WTC11 (cell line): Measurements from ENCODE around the gene VGLL3. TPM values are rescaled to one million over a fixed set of nuclear protein-coding genes. Genes with fewer than 3 reads are reported as not detected.

ENCODE experiments used
- ATAC-seq: fragments of 200-7000 bp; cut with Tn5 transposase; 2 replicates; pipeline ENCODE4 v1.10.0; 2021; ENCODE audit warnings: mild to moderate bottlenecking, moderate library complexity
- CTCF ChIA-PET: fragments of 300-600 bp; sonication (Branson Sonifier 250); formaldehyde crosslinking; loops from one replicate; lab custom pipeline; 2021; ENCODE audit warnings: antibody characterized with exemption; lab: Charles Lee
- POLR2A ChIA-PET: fragments of 350-600 bp; sonication (Branson Sonifier 250); formaldehyde crosslinking; loops from one replicate; lab custom pipeline; 2021; ENCODE audit warnings: antibody characterized with exemption; lab: Charles Lee
- DNase-seq: peaks from one replicate; pipeline ENCODE4 v3.0.0; 2021; ENCODE audit warnings: low spot score
- H3K27ac Mint-ChIP-seq: 2 replicates; pipeline ENCODE4 v1.8.0; 2021; ENCODE audit warnings: mixed read lengths
- H3K27me3 Mint-ChIP-seq: 2 replicates; pipeline ENCODE4 v1.8.0; 2021; ENCODE audit warnings: low read depth, mild to moderate bottlenecking, moderate library complexity, mixed read lengths
- H3K36me3 Mint-ChIP-seq: 2 replicates; pipeline ENCODE4 v1.8.0; 2021; ENCODE audit warnings: mixed read lengths
- H3K4me1 Mint-ChIP-seq: 2 replicates; pipeline ENCODE4 v1.8.0; 2022; ENCODE audit warnings: mixed read lengths
- H3K4me3 Mint-ChIP-seq: 2 replicates; pipeline ENCODE4 v1.8.0; 2021; ENCODE audit warnings: mild to moderate bottlenecking, moderate library complexity, mixed read lengths
- H3K9me3 Mint-ChIP-seq: 2 replicates; pipeline ENCODE4 v1.8.0; 2021; ENCODE audit warnings: mixed read lengths
- GRHL2 ChIP-seq: fragments of 250-450 bp; sonication (Bioruptor Pico); IDR thresholded peaks from 2 replicates; pipeline ENCODE4 v1.8.0; 2022; ENCODE audit warnings: mild to moderate bottlenecking, moderate library complexity; ENCODE audit not compliant: insufficient replicate concordance, severe bottlenecking
- GTF2I ChIP-seq: fragments of 250-450 bp; sonication (Bioruptor Pico); conservative IDR thresholded peaks from 2 replicates; pipeline ENCODE4 v1.4.0; 2021; ENCODE audit warnings: mild to moderate bottlenecking
- IRF2 ChIP-seq: sonication (generic); formaldehyde crosslinking; IDR thresholded peaks from 2 replicates; pipeline ENCODE4 v1.8.0; 2022; ENCODE audit warnings: low read depth, missing genetic modification reagents, borderline replicate concordance
- MAX ChIP-seq: sonication (generic); formaldehyde crosslinking; IDR thresholded peaks from 2 replicates; pipeline ENCODE4 v1.8.0; 2022; ENCODE audit warnings: mild to moderate bottlenecking, missing genetic modification reagents
- NFE2L1 ChIP-seq: sonication (generic); formaldehyde crosslinking; IDR thresholded peaks from 2 replicates; pipeline ENCODE4 v1.8.1; 2023; ENCODE audit warnings: missing genetic modification reagents
- NR2C2 ChIP-seq: sonication (generic); formaldehyde crosslinking; IDR thresholded peaks from 2 replicates; pipeline ENCODE4 v1.8.0; 2022; ENCODE audit warnings: mild to moderate bottlenecking, missing genetic modification reagents
- NR3C1 ChIP-seq: sonication (generic); formaldehyde crosslinking; conservative IDR thresholded peaks from 2 replicates; pipeline ENCODE4 v1.8.1; 2023; ENCODE audit warnings: low read depth, mild to moderate bottlenecking, missing genetic modification reagents
- PREB ChIP-seq: sonication (generic); formaldehyde crosslinking; IDR thresholded peaks from 2 replicates; pipeline ENCODE4 v1.8.1; 2022; ENCODE audit warnings: mild to moderate bottlenecking, missing genetic modification reagents, moderate library complexity, borderline replicate concordance
- PRRX2 ChIP-seq: fragments of 250-450 bp; sonication (Bioruptor Pico); IDR thresholded peaks from 2 replicates; pipeline ENCODE4 v1.8.0; 2021; ENCODE audit warnings: mild to moderate bottlenecking
- ZNF317 ChIP-seq: sonication (generic); formaldehyde crosslinking; IDR thresholded peaks from 2 replicates; pipeline ENCODE4 v1.8.1; 2023; ENCODE audit warnings: low read depth, mild to moderate bottlenecking, moderate library complexity, missing genetic modification reagents, borderline replicate concordance
- ZNF671 ChIP-seq: fragments of 250-450 bp; sonication (Bioruptor Pico); IDR thresholded peaks from 2 replicates; pipeline ENCODE4 v1.8.0; 2021; ENCODE audit warnings: mild to moderate bottlenecking
- total RNA-seq: library from RNA; stranded (reverse); gene quantifications from 3 replicates; pipeline ENCODE4 v1.2.3, GENCODE V29; 2021
- TF ChIP-seq, protein P1 (sequence below): sonication (generic); formaldehyde crosslinking; IDR thresholded peaks from 2 replicates; pipeline ENCODE4 v1.8.0; 2023; ENCODE audit warnings: mild to moderate bottlenecking, missing genetic modification reagents
- TF ChIP-seq, protein P2 (sequence below): sonication (generic); formaldehyde crosslinking; IDR thresholded peaks from 2 replicates; pipeline ENCODE4 v1.8.0; 2022; ENCODE audit warnings: missing genetic modification reagents
- TF ChIP-seq, protein P3 (sequence below): sonication (generic); formaldehyde crosslinking; IDR thresholded peaks from 2 replicates; pipeline ENCODE4 v1.8.1; 2023; ENCODE audit warnings: mild to moderate bottlenecking, moderate library complexity, missing genetic modification reagents
- TF ChIP-seq, protein P4 (sequence below): fragments of 200-600 bp; IDR thresholded peaks from 2 replicates; pipeline ENCODE4 v1.8.0; 2022; ENCODE audit warnings: antibody characterized with exemption
- TF ChIP-seq, protein P5 (sequence below): sonication (generic); formaldehyde crosslinking; IDR thresholded peaks from 2 replicates; pipeline ENCODE4 v1.8.1; 2023; ENCODE audit warnings: mild to moderate bottlenecking, missing genetic modification reagents, borderline replicate concordance
- TF ChIP-seq, protein P6 (sequence below): sonication (generic); formaldehyde crosslinking; IDR thresholded peaks from 2 replicates; pipeline ENCODE4 v1.8.1; 2023; ENCODE audit warnings: mild to moderate bottlenecking, missing genetic modification reagents

VGLL3 gene
- total RNA-seq, 1 experiment from 2014 or later = 10.4 TPM

- no peaks in the 10 kb centered on the region for H3K9me3 Mint-ChIP-seq
- H3K4me3 Mint-ChIP-seq = no peak overlapping the region
- POLR2A ChIA-PET = no interaction called here
- peaks cover 20% of the 10 kb centered on the region for H3K27me3 Mint-ChIP-seq
- CTCF ChIA-PET = no interaction called here
- H3K4me1 Mint-ChIP-seq = peaks cover 12% of the 10 kb centered on the region
- no peak for DNase-seq
- H3K36me3 Mint-ChIP-seq = no peaks in the 10 kb centered on the region
- no peak overlapping the region for H3K27ac Mint-ChIP-seq
- ATAC-seq = no peak
- TF ChIP-seq NR3C1 = no peak
- TF ChIP-seq, protein P1, sequence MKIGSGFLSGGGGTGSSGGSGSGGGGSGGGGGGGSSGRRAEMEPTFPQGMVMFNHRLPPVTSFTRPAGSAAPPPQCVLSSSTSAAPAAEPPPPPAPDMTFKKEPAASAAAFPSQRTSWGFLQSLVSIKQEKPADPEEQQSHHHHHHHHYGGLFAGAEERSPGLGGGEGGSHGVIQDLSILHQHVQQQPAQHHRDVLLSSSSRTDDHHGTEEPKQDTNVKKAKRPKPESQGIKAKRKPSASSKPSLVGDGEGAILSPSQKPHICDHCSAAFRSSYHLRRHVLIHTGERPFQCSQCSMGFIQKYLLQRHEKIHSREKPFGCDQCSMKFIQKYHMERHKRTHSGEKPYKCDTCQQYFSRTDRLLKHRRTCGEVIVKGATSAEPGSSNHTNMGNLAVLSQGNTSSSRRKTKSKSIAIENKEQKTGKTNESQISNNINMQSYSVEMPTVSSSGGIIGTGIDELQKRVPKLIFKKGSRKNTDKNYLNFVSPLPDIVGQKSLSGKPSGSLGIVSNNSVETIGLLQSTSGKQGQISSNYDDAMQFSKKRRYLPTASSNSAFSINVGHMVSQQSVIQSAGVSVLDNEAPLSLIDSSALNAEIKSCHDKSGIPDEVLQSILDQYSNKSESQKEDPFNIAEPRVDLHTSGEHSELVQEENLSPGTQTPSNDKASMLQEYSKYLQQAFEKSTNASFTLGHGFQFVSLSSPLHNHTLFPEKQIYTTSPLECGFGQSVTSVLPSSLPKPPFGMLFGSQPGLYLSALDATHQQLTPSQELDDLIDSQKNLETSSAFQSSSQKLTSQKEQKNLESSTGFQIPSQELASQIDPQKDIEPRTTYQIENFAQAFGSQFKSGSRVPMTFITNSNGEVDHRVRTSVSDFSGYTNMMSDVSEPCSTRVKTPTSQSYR (CRISPR knock-in tag) = no peak
- no peak for TF ChIP-seq ZNF671 (CRISPR knock-in tag)
- TF ChIP-seq, protein P2, sequence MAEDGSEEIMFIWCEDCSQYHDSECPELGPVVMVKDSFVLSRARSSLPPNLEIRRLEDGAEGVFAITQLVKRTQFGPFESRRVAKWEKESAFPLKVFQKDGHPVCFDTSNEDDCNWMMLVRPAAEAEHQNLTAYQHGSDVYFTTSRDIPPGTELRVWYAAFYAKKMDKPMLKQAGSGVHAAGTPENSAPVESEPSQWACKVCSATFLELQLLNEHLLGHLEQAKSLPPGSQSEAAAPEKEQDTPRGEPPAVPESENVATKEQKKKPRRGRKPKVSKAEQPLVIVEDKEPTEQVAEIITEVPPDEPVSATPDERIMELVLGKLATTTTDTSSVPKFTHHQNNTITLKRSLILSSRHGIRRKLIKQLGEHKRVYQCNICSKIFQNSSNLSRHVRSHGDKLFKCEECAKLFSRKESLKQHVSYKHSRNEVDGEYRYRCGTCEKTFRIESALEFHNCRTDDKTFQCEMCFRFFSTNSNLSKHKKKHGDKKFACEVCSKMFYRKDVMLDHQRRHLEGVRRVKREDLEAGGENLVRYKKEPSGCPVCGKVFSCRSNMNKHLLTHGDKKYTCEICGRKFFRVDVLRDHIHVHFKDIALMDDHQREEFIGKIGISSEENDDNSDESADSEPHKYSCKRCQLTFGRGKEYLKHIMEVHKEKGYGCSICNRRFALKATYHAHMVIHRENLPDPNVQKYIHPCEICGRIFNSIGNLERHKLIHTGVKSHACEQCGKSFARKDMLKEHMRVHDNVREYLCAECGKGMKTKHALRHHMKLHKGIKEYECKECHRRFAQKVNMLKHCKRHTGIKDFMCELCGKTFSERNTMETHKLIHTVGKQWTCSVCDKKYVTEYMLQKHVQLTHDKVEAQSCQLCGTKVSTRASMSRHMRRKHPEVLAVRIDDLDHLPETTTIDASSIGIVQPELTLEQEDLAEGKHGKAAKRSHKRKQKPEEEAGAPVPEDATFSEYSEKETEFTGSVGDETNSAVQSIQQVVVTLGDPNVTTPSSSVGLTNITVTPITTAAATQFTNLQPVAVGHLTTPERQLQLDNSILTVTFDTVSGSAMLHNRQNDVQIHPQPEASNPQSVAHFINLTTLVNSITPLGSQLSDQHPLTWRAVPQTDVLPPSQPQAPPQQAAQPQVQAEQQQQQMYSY = no peak
- TF ChIP-seq GTF2I (CRISPR knock-in tag) = no peak
- TF ChIP-seq, protein P3, sequence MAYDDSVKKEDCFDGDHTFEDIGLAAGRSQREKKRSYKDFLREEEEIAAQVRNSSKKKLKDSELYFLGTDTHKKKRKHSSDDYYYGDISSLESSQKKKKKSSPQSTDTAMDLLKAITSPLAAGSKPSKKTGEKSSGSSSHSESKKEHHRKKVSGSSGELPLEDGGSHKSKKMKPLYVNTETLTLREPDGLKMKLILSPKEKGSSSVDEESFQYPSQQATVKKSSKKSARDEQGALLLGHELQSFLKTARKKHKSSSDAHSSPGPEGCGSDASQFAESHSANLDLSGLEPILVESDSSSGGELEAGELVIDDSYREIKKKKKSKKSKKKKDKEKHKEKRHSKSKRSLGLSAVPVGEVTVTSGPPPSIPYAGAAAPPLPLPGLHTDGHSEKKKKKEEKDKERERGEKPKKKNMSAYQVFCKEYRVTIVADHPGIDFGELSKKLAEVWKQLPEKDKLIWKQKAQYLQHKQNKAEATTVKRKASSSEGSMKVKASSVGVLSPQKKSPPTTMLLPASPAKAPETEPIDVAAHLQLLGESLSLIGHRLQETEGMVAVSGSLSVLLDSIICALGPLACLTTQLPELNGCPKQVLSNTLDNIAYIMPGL (CRISPR knock-in tag) = no peak
- TF ChIP-seq, protein P4, sequence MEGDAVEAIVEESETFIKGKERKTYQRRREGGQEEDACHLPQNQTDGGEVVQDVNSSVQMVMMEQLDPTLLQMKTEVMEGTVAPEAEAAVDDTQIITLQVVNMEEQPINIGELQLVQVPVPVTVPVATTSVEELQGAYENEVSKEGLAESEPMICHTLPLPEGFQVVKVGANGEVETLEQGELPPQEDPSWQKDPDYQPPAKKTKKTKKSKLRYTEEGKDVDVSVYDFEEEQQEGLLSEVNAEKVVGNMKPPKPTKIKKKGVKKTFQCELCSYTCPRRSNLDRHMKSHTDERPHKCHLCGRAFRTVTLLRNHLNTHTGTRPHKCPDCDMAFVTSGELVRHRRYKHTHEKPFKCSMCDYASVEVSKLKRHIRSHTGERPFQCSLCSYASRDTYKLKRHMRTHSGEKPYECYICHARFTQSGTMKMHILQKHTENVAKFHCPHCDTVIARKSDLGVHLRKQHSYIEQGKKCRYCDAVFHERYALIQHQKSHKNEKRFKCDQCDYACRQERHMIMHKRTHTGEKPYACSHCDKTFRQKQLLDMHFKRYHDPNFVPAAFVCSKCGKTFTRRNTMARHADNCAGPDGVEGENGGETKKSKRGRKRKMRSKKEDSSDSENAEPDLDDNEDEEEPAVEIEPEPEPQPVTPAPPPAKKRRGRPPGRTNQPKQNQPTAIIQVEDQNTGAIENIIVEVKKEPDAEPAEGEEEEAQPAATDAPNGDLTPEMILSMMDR = no peak
- TF ChIP-seq, protein P5, sequence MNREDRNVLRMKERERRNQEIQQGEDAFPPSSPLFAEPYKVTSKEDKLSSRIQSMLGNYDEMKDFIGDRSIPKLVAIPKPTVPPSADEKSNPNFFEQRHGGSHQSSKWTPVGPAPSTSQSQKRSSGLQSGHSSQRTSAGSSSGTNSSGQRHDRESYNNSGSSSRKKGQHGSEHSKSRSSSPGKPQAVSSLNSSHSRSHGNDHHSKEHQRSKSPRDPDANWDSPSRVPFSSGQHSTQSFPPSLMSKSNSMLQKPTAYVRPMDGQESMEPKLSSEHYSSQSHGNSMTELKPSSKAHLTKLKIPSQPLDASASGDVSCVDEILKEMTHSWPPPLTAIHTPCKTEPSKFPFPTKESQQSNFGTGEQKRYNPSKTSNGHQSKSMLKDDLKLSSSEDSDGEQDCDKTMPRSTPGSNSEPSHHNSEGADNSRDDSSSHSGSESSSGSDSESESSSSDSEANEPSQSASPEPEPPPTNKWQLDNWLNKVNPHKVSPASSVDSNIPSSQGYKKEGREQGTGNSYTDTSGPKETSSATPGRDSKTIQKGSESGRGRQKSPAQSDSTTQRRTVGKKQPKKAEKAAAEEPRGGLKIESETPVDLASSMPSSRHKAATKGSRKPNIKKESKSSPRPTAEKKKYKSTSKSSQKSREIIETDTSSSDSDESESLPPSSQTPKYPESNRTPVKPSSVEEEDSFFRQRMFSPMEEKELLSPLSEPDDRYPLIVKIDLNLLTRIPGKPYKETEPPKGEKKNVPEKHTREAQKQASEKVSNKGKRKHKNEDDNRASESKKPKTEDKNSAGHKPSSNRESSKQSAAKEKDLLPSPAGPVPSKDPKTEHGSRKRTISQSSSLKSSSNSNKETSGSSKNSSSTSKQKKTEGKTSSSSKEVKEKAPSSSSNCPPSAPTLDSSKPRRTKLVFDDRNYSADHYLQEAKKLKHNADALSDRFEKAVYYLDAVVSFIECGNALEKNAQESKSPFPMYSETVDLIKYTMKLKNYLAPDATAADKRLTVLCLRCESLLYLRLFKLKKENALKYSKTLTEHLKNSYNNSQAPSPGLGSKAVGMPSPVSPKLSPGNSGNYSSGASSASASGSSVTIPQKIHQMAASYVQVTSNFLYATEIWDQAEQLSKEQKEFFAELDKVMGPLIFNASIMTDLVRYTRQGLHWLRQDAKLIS (CRISPR knock-in tag) = no peak
- no peak for TF ChIP-seq ZNF317 (CRISPR knock-in tag)
- TF ChIP-seq, protein P6, sequence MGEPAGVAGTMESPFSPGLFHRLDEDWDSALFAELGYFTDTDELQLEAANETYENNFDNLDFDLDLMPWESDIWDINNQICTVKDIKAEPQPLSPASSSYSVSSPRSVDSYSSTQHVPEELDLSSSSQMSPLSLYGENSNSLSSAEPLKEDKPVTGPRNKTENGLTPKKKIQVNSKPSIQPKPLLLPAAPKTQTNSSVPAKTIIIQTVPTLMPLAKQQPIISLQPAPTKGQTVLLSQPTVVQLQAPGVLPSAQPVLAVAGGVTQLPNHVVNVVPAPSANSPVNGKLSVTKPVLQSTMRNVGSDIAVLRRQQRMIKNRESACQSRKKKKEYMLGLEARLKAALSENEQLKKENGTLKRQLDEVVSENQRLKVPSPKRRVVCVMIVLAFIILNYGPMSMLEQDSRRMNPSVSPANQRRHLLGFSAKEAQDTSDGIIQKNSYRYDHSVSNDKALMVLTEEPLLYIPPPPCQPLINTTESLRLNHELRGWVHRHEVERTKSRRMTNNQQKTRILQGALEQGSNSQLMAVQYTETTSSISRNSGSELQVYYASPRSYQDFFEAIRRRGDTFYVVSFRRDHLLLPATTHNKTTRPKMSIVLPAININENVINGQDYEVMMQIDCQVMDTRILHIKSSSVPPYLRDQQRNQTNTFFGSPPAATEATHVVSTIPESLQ (CRISPR knock-in tag) = no peak
- TF ChIP-seq NFE2L1 (CRISPR knock-in tag) = no peak
- TF ChIP-seq GRHL2 (CRISPR knock-in tag) = no peak
- TF ChIP-seq NR2C2 = no peak
- TF ChIP-seq PREB = no peak
- no peak for TF ChIP-seq PRRX2 (CRISPR knock-in tag)
- no peak for TF ChIP-seq MAX (CRISPR knock-in tag)
- no peak for TF ChIP-seq IRF2 (CRISPR knock-in tag)
Measured at GRCh38 chr3:86988235-86988634, 2.7 kb downstream of the VGLL3 start.
